Testis (tissue), 3 donors: ENCODE data around the gene CDH23. TPM values are rescaled to one million over a fixed set of nuclear protein-coding genes. Genes with fewer than 3 reads are reported as not detected.

Experiments
- DNase-seq: peaks from one replicate; pipeline ENCODE4 v3.0.0-alpha.2; 2019
- H3K27ac ChIP-seq, 2 donors: fragments of 200-600 bp; sonication (generic); one replicate each; pipeline ENCODE4 v1.5.1; 2019
- H3K27me3 ChIP-seq: fragments of 200-600 bp; sonication (generic); one replicate; pipeline ENCODE4 v1.5.1; 2019
- H3K36me3 ChIP-seq: fragments of 200-600 bp; sonication (generic); one replicate; pipeline ENCODE4 v1.5.1; 2017; ENCODE audit warnings: low read depth; ENCODE audit errors: missing control alignments
- H3K4me1 ChIP-seq: fragments of 200-600 bp; sonication (generic); one replicate; pipeline ENCODE4 v1.5.1; 2019
- H3K4me3 ChIP-seq, 2 donors: fragments of 200-600 bp; sonication (generic); one replicate each; pipeline ENCODE4 v1.5.1; 2017 to 2019
- H3K9me3 ChIP-seq: fragments of 200-600 bp; sonication (generic); one replicate; pipeline ENCODE4 v1.5.1; 2017
- POLR2A ChIP-seq: fragments of 450-650 bp; IDR thresholded peaks from one replicate; pipeline ENCODE4 v1.6.1; 2017; ENCODE audit warnings: antibody characterized with exemption, mild to moderate bottlenecking, moderate library complexity
- WGBS, 2 donors: methylation state at CpG; one replicate each; pipeline ENCODE4 v1.1.5; 2018; 5-methylcytosine and 5-hydroxymethylcytosine counted together
- intact Hi-C: fragments of 100-400 bp; cut with DNase I; formaldehyde crosslinking; loops from one replicate; pipeline ENCODE4 v1.15.1; 2023; ENCODE audit warnings: low total_unique reads
- polyA plus RNA-seq: library from polyadenylated mRNA; stranded (reverse); fragments of 350-450 nt; fragmentation: Illumina TruSeq; extraction: RNeasy Lipid Tissue Mini Kit (QIAGEN cat#74804); gene quantifications from one replicate; pipeline ENCODE4 v1.2.3, GENCODE V29; 2014; ENCODE audit warnings: low read depth, low replicate concordance; ENCODE audit not compliant: insufficient read depth
- total RNA-seq, 2 donors: library from RNA; depleted of rRNA; stranded (reverse); fragments of >200 nt; gene quantifications; one replicate each; pipeline ENCODE4 v1.2.3, GENCODE V29; 2016
- TF ChIP-seq, protein P1 (sequence below), 3 experiments: fragments of 450-650 bp in 2 of 3; fragments of 200-600 bp in 1 of 3; sonication (generic) in 1 of 3; IDR thresholded peaks; one replicate each; pipeline ENCODE4 v1.5.1; 2016 to 2019; ENCODE audit warnings: antibody characterized with exemption in 3 of 3, mild to moderate bottlenecking in 2 of 3, moderate library complexity in 1 of 3

The CDH23 gene
- total and polyA plus RNA-seq, 3 donors from 2014 or later = 29.8 to 125 (median 81.7) TPM

DNA sequence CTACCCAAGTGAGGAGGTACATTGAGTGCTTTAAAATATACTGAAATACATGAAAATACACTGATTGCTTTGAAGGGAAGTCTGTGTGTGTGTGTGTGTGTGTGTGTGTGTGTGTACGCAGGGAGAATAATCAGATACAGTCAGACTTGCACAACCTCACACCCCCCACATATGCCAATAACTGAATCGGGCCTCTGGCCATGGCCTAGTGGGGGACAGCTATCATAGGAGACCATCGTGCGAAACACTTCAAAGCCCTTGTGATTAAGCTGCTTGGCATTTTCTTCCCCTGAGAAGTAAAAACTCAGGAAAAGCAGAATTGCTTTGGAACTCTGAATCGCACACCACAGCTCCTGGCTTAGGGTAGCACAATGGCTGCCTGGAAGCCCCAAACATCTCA is 187.7 kb downstream of the CDH23 start:
- TF ChIP-seq POLR2A = no peak
- TF ChIP-seq, protein P1, sequence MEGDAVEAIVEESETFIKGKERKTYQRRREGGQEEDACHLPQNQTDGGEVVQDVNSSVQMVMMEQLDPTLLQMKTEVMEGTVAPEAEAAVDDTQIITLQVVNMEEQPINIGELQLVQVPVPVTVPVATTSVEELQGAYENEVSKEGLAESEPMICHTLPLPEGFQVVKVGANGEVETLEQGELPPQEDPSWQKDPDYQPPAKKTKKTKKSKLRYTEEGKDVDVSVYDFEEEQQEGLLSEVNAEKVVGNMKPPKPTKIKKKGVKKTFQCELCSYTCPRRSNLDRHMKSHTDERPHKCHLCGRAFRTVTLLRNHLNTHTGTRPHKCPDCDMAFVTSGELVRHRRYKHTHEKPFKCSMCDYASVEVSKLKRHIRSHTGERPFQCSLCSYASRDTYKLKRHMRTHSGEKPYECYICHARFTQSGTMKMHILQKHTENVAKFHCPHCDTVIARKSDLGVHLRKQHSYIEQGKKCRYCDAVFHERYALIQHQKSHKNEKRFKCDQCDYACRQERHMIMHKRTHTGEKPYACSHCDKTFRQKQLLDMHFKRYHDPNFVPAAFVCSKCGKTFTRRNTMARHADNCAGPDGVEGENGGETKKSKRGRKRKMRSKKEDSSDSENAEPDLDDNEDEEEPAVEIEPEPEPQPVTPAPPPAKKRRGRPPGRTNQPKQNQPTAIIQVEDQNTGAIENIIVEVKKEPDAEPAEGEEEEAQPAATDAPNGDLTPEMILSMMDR (IDR thresholded peaks at IDR 0.05) = no peak
- no peak overlapping the region for H3K4me3 ChIP-seq
- DNase-seq = no peak
- no peaks in the 10 kb centered on the region for H3K4me1 ChIP-seq
- 83 to 89% methylated on average over 5 of the region's 5 CpGs for WGBS, 2 donors
- H3K27ac ChIP-seq = no peak overlapping the region
- intact Hi-C loops = no loop called here
- no peaks in the 10 kb centered on the region for H3K27me3 ChIP-seq
- no peaks in the 10 kb centered on the region for H3K36me3 ChIP-seq
- no peaks in the 10 kb centered on the region for H3K9me3 ChIP-seq

DNA sequence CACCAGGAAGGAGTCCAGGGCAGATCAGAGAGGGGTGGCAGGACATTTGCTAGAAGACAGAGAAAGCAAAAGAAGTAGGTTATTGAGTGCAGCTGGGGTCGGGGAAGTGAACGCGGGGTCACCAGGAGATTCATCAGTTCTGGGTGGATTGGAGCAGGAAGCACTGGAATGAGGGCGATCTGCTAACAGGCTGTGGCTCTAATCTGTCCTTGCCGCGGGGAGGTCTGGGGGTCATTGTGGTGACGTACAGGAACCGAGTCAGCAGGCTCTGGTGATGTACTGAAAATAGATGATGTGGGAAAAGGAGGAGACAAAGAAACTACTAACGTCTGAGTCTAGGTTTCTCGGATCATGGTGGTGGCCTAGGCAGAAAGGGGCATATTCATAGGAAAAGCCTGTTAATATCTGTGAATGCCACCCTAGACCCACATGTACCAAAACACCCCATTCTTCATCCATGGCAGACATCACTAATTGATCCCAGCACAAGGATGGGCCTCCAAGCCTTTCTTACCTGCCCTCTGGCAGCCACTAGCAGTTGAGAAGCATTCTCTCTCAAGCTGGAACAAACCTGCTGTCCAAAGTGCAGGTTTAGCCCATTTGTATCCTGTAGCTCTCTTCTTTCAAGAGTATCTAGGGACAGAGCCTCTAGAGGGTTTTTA is 188.3 kb downstream of the CDH23 start:
- no peak for DNase-seq
- Histone ChIP-seq H3K27ac (no peak overlapping the region), H3K27me3 (no peaks in the 10 kb centered on the region), H3K9me3 (no peaks in the 10 kb centered on the region), H3K36me3 (no peaks in the 10 kb centered on the region), H3K4me3 (no peak overlapping the region), H3K4me1 (no peaks in the 10 kb centered on the region)
- TF ChIP-seq, protein P1 (IDR thresholded peaks at IDR 0.05) = no peak
- no peak for TF ChIP-seq POLR2A
- intact Hi-C loops = no loop called here
- 91 to 94% methylated on average over 10 of the region's 10 CpGs for WGBS, 2 donors

DNA sequence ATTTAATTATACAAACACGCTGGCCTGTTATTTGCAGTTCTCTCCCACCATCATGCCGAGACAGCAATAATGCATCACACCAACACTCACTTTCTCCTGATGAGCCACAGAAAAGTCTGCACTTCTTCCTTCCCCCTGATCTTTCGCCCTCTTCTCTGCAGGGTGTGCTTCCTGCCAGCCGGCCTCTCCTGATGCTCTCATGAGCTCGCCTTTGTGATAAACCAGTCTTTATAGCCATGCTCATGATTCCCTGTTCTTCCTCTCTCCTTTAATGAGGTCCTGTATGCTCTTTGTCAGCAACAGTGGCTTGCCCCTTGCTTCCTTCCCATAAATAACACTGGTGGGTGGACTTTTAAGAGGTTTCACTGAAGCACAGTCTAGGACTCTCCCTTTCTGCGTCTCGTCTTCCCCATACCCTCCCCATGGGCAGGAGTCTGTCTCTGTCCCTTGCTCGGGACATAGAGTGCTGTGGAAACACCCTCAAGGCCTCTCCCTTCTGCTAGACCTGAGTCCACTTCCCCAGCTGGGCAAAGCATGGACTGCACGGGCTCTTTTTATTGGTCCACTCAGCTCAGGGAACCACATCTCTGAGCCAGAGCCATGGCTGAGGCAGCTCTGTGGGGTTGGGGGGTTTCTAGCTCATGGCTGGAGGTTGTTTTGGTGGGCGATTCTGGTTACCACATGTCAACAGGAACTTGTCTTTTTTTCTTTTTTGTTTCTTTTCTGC is 189.0 kb downstream of the CDH23 start:
- no peak for TF ChIP-seq POLR2A
- TF ChIP-seq, protein P1 (IDR thresholded peaks at IDR 0.05) = no peak
- Histone ChIP-seq H3K4me3 (no peak overlapping the region), H3K27ac (no peak overlapping the region), H3K4me1 (no peaks in the 10 kb centered on the region), H3K36me3 (no peaks in the 10 kb centered on the region), H3K9me3 (no peaks in the 10 kb centered on the region), H3K27me3 (no peaks in the 10 kb centered on the region)
- no peak for DNase-seq
- intact Hi-C loops = no loop called here
- WGBS, 2 donors = 71 to 72% methylated on average over 10 of the region's 10 CpGs

DNA sequence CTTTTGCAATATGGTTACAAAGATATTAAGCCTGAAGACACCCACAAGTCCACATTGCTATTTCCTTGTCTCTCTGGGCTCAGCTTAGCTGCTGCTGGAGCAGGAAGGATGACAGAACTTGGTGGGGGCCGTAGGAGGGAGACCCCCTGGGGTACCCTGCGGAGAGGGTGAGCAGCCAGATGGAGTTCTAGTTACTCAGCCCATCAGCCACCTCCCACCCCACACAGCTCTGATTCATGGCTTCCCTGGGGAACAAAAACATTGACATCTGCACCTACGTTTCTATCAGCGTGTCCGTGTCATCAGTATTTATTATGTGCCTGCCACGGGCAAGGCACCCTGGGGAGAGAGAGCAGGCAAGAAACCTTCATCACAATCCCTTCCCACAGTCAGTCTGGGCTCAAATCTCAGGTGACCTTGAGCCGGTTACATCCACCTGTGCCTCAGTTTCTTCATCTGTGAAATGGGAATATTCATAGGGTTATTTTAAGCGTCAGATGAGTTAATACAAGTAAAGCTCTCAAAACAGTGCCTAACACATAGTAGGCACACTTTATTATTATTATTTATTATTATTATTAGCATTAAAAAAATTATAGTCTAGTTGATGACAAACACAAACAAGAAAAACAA is 191.3 kb downstream of the CDH23 start:
- no peak for TF ChIP-seq POLR2A
- TF ChIP-seq, protein P1 (IDR thresholded peaks at IDR 0.05) = no peak
- Histone ChIP-seq H3K4me3 (no peak overlapping the region), H3K27ac (no peak overlapping the region), H3K9me3 (no peaks in the 10 kb centered on the region), H3K36me3 (no peaks in the 10 kb centered on the region), H3K4me1 (no peaks in the 10 kb centered on the region), H3K27me3 (no peaks in the 10 kb centered on the region)
- DNase-seq = no peak
- intact Hi-C loops = no loop called here
- WGBS, 2 donors = 90% methylated on average over 8 of the region's 8 CpGs
